SU-DHL-6 (cell line): ENCODE results near the gene SMAD3.

Source experiments
- H2AFZ ChIP-seq: fragments of 200-600 bp; sonication (generic); 2 replicates; pipeline ENCODE4 v1.6.1; 2014; ENCODE audit warnings: low read depth, mild to moderate bottlenecking, moderate library complexity, mixed read lengths, antibody characterized with exemption, low read length; ENCODE audit not compliant: severe bottlenecking
- H3F3A ChIP-seq: fragments of 200-600 bp; shearing (Covaris generic); 2 replicates; pipeline ENCODE4 v1.6.0; 2016; ENCODE audit warnings: antibody characterized with exemption, mild to moderate bottlenecking; ENCODE audit not compliant: insufficient read depth
- H3K27ac ChIP-seq: fragments of 200-600 bp; sonication (generic); 2 replicates; pipeline ENCODE4 v1.5.1; 2016; ENCODE audit warnings: low read depth, mild to moderate bottlenecking, low read length, moderate library complexity, mixed read lengths
- H3K27me3 ChIP-seq: fragments of 200-600 bp; sonication (generic), shearing (Covaris generic); 2 replicates; pipeline ENCODE4 v1.6.0; 2014; ENCODE audit warnings: mild to moderate bottlenecking, low read length
- H3K36me3 ChIP-seq: fragments of 200-600 bp; sonication (generic); 2 replicates; pipeline ENCODE4 v1.6.1; 2014; ENCODE audit warnings: mild to moderate bottlenecking, low read length, mixed read lengths
- H3K4me2 ChIP-seq: fragments of 300-600, 200-600 bp; shearing (Covaris generic), sonication (generic); 2 replicates; pipeline ENCODE4 v1.6.0; 2014; ENCODE audit warnings: low read length, low read depth, mild to moderate bottlenecking; ENCODE audit not compliant: poor library complexity, severe bottlenecking
- H3K4me3 ChIP-seq: fragments of 200-600 bp; sonication (generic); 2 replicates; pipeline ENCODE4 v1.5.1; 2014; ENCODE audit warnings: antibody characterized with exemption, low read length, mild to moderate bottlenecking, mixed read lengths; ENCODE audit not compliant: insufficient read depth, poor library complexity, severe bottlenecking
- H3K79me2 ChIP-seq: fragments of 200-600 bp; sonication (generic); 2 replicates; pipeline ENCODE4 v1.6.1; 2014; ENCODE audit warnings: mild to moderate bottlenecking, low read length, moderate library complexity; ENCODE audit not compliant: insufficient read depth
- H3K9ac ChIP-seq: fragments of 200-600 bp; sonication (generic); 2 replicates; pipeline ENCODE4 v1.7.0; 2014; ENCODE audit warnings: mild to moderate bottlenecking, low read length
- H3K9me2 ChIP-seq: fragments of 200-600 bp; sonication (generic); replicated peaks from 2 replicates; pipeline ENCODE4 v1.6.1; 2014; ENCODE audit warnings: low read length; ENCODE audit not compliant: insufficient read depth
- H3K9me3 ChIP-seq: fragments of 200-600 bp; sonication (generic); 2 replicates; pipeline ENCODE4 v1.6.1; 2014; ENCODE audit warnings: low read length, mixed read lengths; ENCODE audit not compliant: insufficient read depth
- H4K20me1 ChIP-seq: fragments of 200-600 bp; sonication (generic); 2 replicates; pipeline ENCODE4 v1.6.1; 2014; ENCODE audit warnings: low read depth, mild to moderate bottlenecking, antibody characterized with exemption, low read length, moderate library complexity, mixed read lengths
- CTCF ChIP-seq: fragments of 200-600 bp; sonication (generic); IDR thresholded peaks from one replicate; pipeline ENCODE4 v1.5.1; 2017; ENCODE audit warnings: antibody characterized with exemption, mild to moderate bottlenecking, low read length, moderate library complexity; ENCODE audit not compliant: insufficient read depth, poor library complexity, severe bottlenecking
- EZH2phosphoT487 ChIP-seq: fragments of 200-600 bp; sonication (generic), shearing (Covaris generic); conservative IDR thresholded peaks from 2 replicates; pipeline ENCODE4 v1.6.1; 2018; ENCODE audit warnings: mild to moderate bottlenecking, antibody characterized with exemption, low read length, moderate library complexity, mixed read lengths

The SMAD3 gene

GRCh38 chr15:67107014-67107812 is 41.8 kb downstream of the SMAD3 start:
- H3K4me3 ChIP-seq = no peak overlapping the region
- no peak overlapping the region for H3K4me2 ChIP-seq
- H4K20me1 ChIP-seq = no peaks in the 10 kb centered on the region
- H3K27me3 ChIP-seq = no peaks in the 10 kb centered on the region
- peaks cover 8% of the 10 kb centered on the region; the same call in 1 of the 2 replicates for H3K9me3 ChIP-seq
- H3K27ac ChIP-seq = no peak overlapping the region
- no peak overlapping the region for H2AFZ ChIP-seq
- no peaks in the 10 kb centered on the region for H3K9me2 ChIP-seq
- TF ChIP-seq EZH2phosphoT487 (no peak), CTCF (no peak)
- peaks cover 26% of the 10 kb centered on the region for H3K79me2 ChIP-seq
- H3F3A ChIP-seq = 0 out of 2 replicates have a peak, but pooled peaks cover 4% of the 10 kb centered on the region
- no peak overlapping the region for H3K9ac ChIP-seq
- H3K36me3 ChIP-seq = no peaks in the 10 kb centered on the region

GRCh38 chr15:67108122-67108961 is 42.9 kb downstream of the SMAD3 start:
- Histone ChIP-seq H3K9ac (no peak overlapping the region), H3K4me3 (no peak overlapping the region)

More at GRCh38 chr15:67108122-67108961, 42.9 kb downstream of the SMAD3 start:
- H3K4me2 ChIP-seq = no peak overlapping the region
- H2AFZ ChIP-seq = no peak overlapping the region
- no peaks in the 10 kb centered on the region for H3K27me3 ChIP-seq
- H3K9me2 ChIP-seq = no peaks in the 10 kb centered on the region
- H3K9me3 ChIP-seq = peaks cover 8% of the 10 kb centered on the region; the same call in 1 of the 2 replicates
- H4K20me1 ChIP-seq = no peaks in the 10 kb centered on the region
- no peaks in the 10 kb centered on the region for H3K36me3 ChIP-seq
- TF ChIP-seq CTCF (no peak), EZH2phosphoT487 (no peak)
- H3K27ac ChIP-seq = no peak overlapping the region
- H3K79me2 ChIP-seq = peaks cover 15% of the 10 kb centered on the region
- H3F3A ChIP-seq = 0 out of 2 replicates have a peak, but pooled peaks cover 4% of the 10 kb centered on the region
